AG10803 (cell line): ENCODE measurements around the gene SELENOI.
A peak's percentile ranks its signal among the peaks of the same experiment; 100 is the strongest.

Source experiments
- DNase-seq: peaks from one replicate; pipeline ENCODE4 v3.0.0; 2010; ENCODE audit warnings: low read depth
- H3K4me3 ChIP-seq: 2 replicates; pipeline ENCODE4 v1.5.1; 2011; ENCODE audit warnings: mild to moderate bottlenecking, low read length, control low read depth
- CTCF ChIP-seq: conservative IDR thresholded peaks from 2 replicates; pipeline ENCODE4 v1.5.1; 2011; ENCODE audit warnings: mild to moderate bottlenecking, low read length, control low read depth, inconsistent platforms

SELENOI gene

GRCh38 chr2:26337298-26337697 lies 8.6 kb upstream of the SELENOI start:
- no peak overlapping the region for H3K4me3 ChIP-seq
- no peak for TF ChIP-seq CTCF
- DNase-seq: no peak

GRCh38 chr2:26340831-26341230 lies 5.1 kb upstream of the SELENOI start:
- no peak overlapping the region for H3K4me3 ChIP-seq
- no peak for DNase-seq
- TF ChIP-seq CTCF: no peak

GRCh38 chr2:26344581-26345282 lies 1.2 kb upstream of the SELENOI start:
- H3K4me3 ChIP-seq: peak overlapping the region; percentile 94
- DNase-seq: no peak
- TF ChIP-seq CTCF: no peak

GRCh38 chr2:26345283-26345544 lies 729 bp upstream of the SELENOI start:
- H3K4me3 ChIP-seq: peak overlapping the region; percentile 94
- no peak for TF ChIP-seq CTCF
- no peak for DNase-seq

- H3K4me3 ChIP-seq: peak within 1 kb of the TSS; percentile 94
- TF ChIP-seq CTCF: no peak
- DNase-seq: peak; percentile 36
Measured at GRCh38 chr2:26346454-26347053, 611 bp downstream of the SELENOI start, which contains the start of gene ADGRF3. ADGRF3 (minus strand) TSS chr2:26346789; CDS start chr2:26346234, 555 bp downstream.

- peak overlapping the region; percentile 90 for H3K4me3 ChIP-seq
- DNase-seq: no peak
- no peak for TF ChIP-seq CTCF
Measured at GRCh38 chr2:26347286-26347865, 1.4 kb downstream of the SELENOI start.

GRCh38 chr2:26349690-26350089 lies 3.7 kb downstream of the SELENOI start:
- TF ChIP-seq CTCF: no peak
- no peak for DNase-seq
- no peak overlapping the region for H3K4me3 ChIP-seq
